Germinal center (tissue), 1 donor: ENCODE measurements around the gene TRIM37.
"Not testable (repeated sequence)": the region's sequence is repeated elsewhere in the genome, so short reads cannot be mapped to it uniquely, and the experiment has no call there.

Source experiments
- DNase-seq: peaks from one replicate; pipeline ENCODE4 v3.0.0; 2012; ENCODE audit warnings: mixed read lengths, low spot score

TRIM37 gene

GRCh38 chr17:58993311-58993710, 113.4 kb downstream of the TRIM37 start:
- DNase-seq: no peak

- DNase-seq: no peak
Measured at GRCh38 chr17:58991718-58992331, 114.9 kb downstream of the TRIM37 start.

- DNase-seq: no peak
Measured at GRCh38 chr17:58989629-58990028, 117.1 kb downstream of the TRIM37 start.

- DNase-seq: no peak
Measured at GRCh38 chr17:58985971-58986370, 120.7 kb downstream of the TRIM37 start.

GRCh38 chr17:58985367-58985766, 121.3 kb downstream of the TRIM37 start:
- DNase-seq: no peak

GRCh38 chr17:58982626-58983025, 124.1 kb downstream of the TRIM37 start:
- DNase-seq: no peak

GRCh38 chr17:58980706-58981481, 125.8 kb downstream of the TRIM37 start:
- DNase-seq: no peak

GRCh38 chr17:58976541-58976940, 130.1 kb downstream of the TRIM37 start:
- no peak for DNase-seq

- no peak for DNase-seq
Measured at GRCh38 chr17:58974354-58974753, 132.3 kb downstream of the TRIM37 start.

- no peak for DNase-seq
Measured at GRCh38 chr17:58970609-58971450, 135.8 kb downstream of the TRIM37 start.

- no peak for DNase-seq
Measured at GRCh38 chr17:58969612-58970011, 137.1 kb downstream of the TRIM37 start.

GRCh38 chr17:58969156-58969555, 137.5 kb downstream of the TRIM37 start:
- no peak for DNase-seq

GRCh38 chr17:58968426-58969061, 138.1 kb downstream of the TRIM37 start:
- DNase-seq: no peak

GRCh38 chr17:58966208-58966607, 140.5 kb downstream of the TRIM37 start:
- DNase-seq: no peak

- no peak for DNase-seq
Measured at GRCh38 chr17:58965221-58965620, 141.5 kb downstream of the TRIM37 start.

GRCh38 chr17:58960068-58960467, 146.6 kb downstream of the TRIM37 start:
- DNase-seq: peak; percentile 21

- DNase-seq: not testable (repeated sequence)
Measured at GRCh38 chr17:58957725-58958073, 149.0 kb downstream of the TRIM37 start.

- no peak for DNase-seq
Measured at GRCh38 chr17:58956997-58957724, 149.5 kb downstream of the TRIM37 start.

- DNase-seq: peak; percentile 13
Measured at GRCh38 chr17:58954358-58954757, 152.3 kb downstream of the TRIM37 start.

GRCh38 chr17:58947824-58948223, 158.9 kb downstream of the TRIM37 start:
- DNase-seq: no peak

- DNase-seq: no peak
Measured at GRCh38 chr17:58947411-58947810, 159.3 kb downstream of the TRIM37 start.

- DNase-seq: no peak
Measured at GRCh38 chr17:58944166-58944565, 162.5 kb downstream of the TRIM37 start.
